Measurements from ENCODE around the gene CAMK2B. TPM values are rescaled to one million over a fixed set of nuclear protein-coding genes. Genes with fewer than 3 reads are reported as not detected.

CAMK2B gene
- polyA plus RNA-seq, 2 of the 4 experiments (the other 2 are of a cell fraction): 0.17 TPM; not detected in 1

DNA sequence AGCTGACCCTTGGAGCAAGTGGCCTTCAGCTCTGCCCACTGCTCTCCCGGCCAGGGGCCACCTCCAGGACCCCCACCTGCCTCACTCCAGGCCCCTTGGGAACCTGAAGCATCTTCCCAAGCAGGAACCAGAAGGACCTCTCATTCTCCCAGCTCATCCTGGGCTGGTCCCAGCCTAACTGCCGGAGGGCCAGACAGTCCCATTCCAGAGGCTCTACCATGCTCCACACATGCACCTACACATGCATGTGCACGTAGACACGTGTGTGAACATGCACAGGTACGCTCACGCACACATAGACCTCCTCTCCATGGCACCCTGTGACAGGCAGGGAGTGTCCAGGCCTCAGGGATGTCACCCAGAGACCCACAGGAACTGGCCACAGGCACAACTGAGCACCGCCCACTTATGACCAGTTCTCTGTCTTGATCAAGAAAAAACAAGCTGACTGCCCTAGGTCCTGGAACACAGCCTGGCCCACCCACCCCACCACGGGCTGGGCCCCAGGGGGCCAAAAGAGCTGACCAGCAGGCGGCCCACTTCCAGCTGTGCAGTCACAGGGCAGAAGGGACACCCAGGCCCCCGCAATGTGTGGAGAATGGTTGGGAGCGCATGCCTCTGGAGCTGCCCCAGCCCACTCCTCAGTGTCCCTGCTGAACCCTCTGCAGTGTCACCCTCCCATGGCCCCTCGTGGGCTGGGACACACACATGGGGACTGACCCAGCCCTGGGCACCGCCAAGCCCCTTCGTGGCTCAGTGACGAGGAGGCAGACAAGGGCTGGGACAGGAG lies 43.4 kb downstream of the CAMK2B start:
- CTCF ChIA-PET: interaction anchor here (1.1 to 1.4 kb wide), 2 partner anchors 41 kb away, joined by 4 to 5 read pairs; no protein-coding TSS in a partner anchor
- Histone ChIP-seq H3K27ac (no peak overlapping the region), H3K4me3 (no peak overlapping the region), H3K4me2 (no peak overlapping the region), H3K4me1 (no peaks in the 10 kb centered on the region), H3K9me3 (no peaks in the 10 kb centered on the region)
- POLR2A ChIA-PET: no interaction called here
- ATAC-seq (no peak; a peak in 1 of 6 replicates), DNase-seq (ENCODE audit: low read depth in 1 of 2, low spot score in 1 of 2) (no peak), FAIRE-seq (no peak)
- TF ChIP-seq MAFK (IDR thresholded peaks at IDR 0.05; ENCODE audit: partially characterized antibody) (no peak), EP300 (IDR thresholded peaks at IDR 0.05) (no peak), ZC3H11A (IDR thresholded peaks at IDR 0.05) (no peak), KDM5A (IDR thresholded peaks at IDR 0.05) (no peak), TFCP2L1 (CRISPR knock-in tag; IDR thresholded peaks at IDR 0.05) (no peak), CBX8 (IDR thresholded peaks at IDR 0.05) (no peak), POLR2AphosphoS2 (conservative IDR thresholded peaks at IDR 0.05; ENCODE audit: low read length) (no peak), RARB (CRISPR knock-in tag; IDR thresholded peaks at IDR 0.05) (no peak), CHD2 (IDR thresholded peaks at IDR 0.05; ENCODE audit: low read length, partially characterized antibody) (no peak), FOXS1 (CRISPR knock-in tag; IDR thresholded peaks at IDR 0.05) (no peak), MAZ (IDR thresholded peaks at IDR 0.05; ENCODE audit: borderline replicate concordance, low read depth, low read length) (no peak), HDAC2 (IDR thresholded peaks at IDR 0.05) (no peak), TP53 (CRISPR knock-in tag; IDR thresholded peaks at IDR 0.05) (no peak), ZNF302 (CRISPR knock-in tag; IDR thresholded peaks at IDR 0.05) (no peak)
- TF ChIP-seq, protein P1, sequence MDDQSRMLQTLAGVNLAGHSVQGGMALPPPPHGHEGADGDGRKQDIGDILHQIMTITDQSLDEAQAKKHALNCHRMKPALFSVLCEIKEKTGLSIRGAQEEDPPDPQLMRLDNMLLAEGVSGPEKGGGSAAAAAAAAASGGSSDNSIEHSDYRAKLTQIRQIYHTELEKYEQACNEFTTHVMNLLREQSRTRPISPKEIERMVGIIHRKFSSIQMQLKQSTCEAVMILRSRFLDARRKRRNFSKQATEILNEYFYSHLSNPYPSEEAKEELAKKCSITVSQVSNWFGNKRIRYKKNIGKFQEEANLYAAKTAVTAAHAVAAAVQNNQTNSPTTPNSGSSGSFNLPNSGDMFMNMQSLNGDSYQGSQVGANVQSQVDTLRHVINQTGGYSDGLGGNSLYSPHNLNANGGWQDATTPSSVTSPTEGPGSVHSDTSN (IDR thresholded peaks at IDR 0.05): no peak
- TF ChIP-seq, protein P2, sequence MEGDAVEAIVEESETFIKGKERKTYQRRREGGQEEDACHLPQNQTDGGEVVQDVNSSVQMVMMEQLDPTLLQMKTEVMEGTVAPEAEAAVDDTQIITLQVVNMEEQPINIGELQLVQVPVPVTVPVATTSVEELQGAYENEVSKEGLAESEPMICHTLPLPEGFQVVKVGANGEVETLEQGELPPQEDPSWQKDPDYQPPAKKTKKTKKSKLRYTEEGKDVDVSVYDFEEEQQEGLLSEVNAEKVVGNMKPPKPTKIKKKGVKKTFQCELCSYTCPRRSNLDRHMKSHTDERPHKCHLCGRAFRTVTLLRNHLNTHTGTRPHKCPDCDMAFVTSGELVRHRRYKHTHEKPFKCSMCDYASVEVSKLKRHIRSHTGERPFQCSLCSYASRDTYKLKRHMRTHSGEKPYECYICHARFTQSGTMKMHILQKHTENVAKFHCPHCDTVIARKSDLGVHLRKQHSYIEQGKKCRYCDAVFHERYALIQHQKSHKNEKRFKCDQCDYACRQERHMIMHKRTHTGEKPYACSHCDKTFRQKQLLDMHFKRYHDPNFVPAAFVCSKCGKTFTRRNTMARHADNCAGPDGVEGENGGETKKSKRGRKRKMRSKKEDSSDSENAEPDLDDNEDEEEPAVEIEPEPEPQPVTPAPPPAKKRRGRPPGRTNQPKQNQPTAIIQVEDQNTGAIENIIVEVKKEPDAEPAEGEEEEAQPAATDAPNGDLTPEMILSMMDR (IDR thresholded peaks at IDR 0.05): no peak
- TF ChIP-seq, protein P3, sequence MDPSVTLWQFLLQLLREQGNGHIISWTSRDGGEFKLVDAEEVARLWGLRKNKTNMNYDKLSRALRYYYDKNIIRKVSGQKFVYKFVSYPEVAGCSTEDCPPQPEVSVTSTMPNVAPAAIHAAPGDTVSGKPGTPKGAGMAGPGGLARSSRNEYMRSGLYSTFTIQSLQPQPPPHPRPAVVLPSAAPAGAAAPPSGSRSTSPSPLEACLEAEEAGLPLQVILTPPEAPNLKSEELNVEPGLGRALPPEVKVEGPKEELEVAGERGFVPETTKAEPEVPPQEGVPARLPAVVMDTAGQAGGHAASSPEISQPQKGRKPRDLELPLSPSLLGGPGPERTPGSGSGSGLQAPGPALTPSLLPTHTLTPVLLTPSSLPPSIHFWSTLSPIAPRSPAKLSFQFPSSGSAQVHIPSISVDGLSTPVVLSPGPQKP (IDR thresholded peaks at IDR 0.05; ENCODE audit: low read depth, low read length): no peak
- 62% methylated on average over 15 of the region's 15 CpGs for WGBS (ENCODE audit: missing lambda C conversion rate)

DNA sequence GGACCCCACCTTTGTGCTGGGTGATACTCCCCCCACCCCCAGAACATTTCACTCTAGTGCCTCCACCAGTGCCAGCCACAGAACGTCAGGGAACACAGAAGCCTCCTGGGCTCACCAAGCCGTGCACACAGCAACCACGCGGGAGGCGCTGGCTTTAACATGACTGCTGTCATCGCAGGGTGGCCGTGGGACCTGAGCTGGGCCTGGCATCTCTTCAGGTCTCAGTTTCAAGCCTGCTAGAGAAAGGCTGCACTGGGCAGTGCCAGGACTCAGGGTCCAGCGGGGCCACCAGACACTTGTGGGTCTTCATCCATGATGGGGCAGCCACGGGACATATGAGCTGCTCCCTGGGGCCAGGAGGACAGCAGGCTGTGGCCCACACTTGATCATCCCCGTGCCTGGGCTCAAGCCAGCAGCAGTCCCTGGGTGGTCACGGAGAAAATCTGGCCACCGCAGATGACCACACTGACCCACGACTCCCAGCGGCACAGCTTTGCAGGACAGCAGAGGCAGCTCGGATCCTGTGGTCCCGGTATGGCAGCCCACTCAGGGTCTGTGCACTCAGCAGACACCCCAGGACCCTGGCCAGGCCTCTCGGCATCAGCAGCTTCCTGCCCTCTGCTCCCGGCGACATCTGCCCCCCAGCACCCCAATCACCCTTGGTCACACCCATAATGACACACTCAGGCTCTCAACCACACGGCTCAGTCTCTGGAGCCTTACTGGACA lies 44.2 kb downstream of the CAMK2B start:
- Histone ChIP-seq H3K9me3 (no peaks in the 10 kb centered on the region), H3K4me3 (no peak overlapping the region), H3K27ac (no peak overlapping the region), H3K4me1 (no peaks in the 10 kb centered on the region), H3K4me2 (no peak overlapping the region)
- 62% methylated on average over 9 of the region's 20 CpGs for WGBS (ENCODE audit: missing lambda C conversion rate)
- DNase-seq (ENCODE audit: low read depth in 1 of 2, low spot score in 1 of 2): no peak
- no peak for TF ChIP-seq FOSB (CRISPR knock-in tag; IDR thresholded peaks at IDR 0.05)
- no peak for TF ChIP-seq EHF (CRISPR knock-in tag; IDR thresholded peaks at IDR 0.05)
- TF ChIP-seq JUN (IDR thresholded peaks at IDR 0.05): no peak
- no peak for FAIRE-seq
- no peak for ATAC-seq
- ChIA-PET POLR2A (no interaction called here), CTCF (interaction anchor here (0.6 to 1.4 kb wide), 3 partner anchors 9 to 239 kb away, joined by 3 to 5 read pairs (median 3); no protein-coding TSS in a partner anchor)
